HepG2 (cell line): Measurements from ENCODE around the gene SH2D3C. TPM values are rescaled to one million over a fixed set of nuclear protein-coding genes. Genes with fewer than 3 reads are reported as not detected.

ENCODE experiments used
- BCL3 ChIP-seq: sonication (generic); formaldehyde crosslinking; IDR thresholded peaks from 2 replicates; pipeline ENCODE4 v1.5.1; 2020; ENCODE audit warnings: mild to moderate bottlenecking, missing genetic modification reagents, moderate library complexity
- CEBPG ChIP-seq: IDR thresholded peaks from 2 replicates; pipeline ENCODE4 v1.6.1; 2016
- HBP1 ChIP-seq: IDR thresholded peaks from 2 replicates; pipeline ENCODE4 v1.6.1; 2016; ENCODE audit warnings: low read depth, control low read depth
- HNRNPK ChIP-seq: fragments of 200-400 bp; formaldehyde crosslinking; IDR thresholded peaks from 2 replicates; pipeline ENCODE4 v1.6.1; 2018; ENCODE audit warnings: low read length, low read depth, moderate library complexity, mild to moderate bottlenecking; ENCODE audit not compliant: poor library complexity, severe bottlenecking
- PHF5A ChIP-seq: IDR thresholded peaks from one replicate; pipeline ENCODE4 v1.6.1; 2018; ENCODE audit warnings: low read depth, missing genetic modification reagents; ENCODE audit not compliant: unreplicated experiment
- PREB ChIP-seq: sonication (generic); formaldehyde crosslinking; IDR thresholded peaks from 2 replicates; pipeline ENCODE4 v1.4.0; 2020; ENCODE audit warnings: missing genetic modification reagents
- TBP ChIP-seq: sonication (generic); formaldehyde crosslinking; IDR thresholded peaks from 2 replicates; pipeline ENCODE4 v1.5.0; 2020; ENCODE audit warnings: missing genetic modification reagents
- TEAD3 ChIP-seq: optimal IDR thresholded peaks from 2 replicates; pipeline ENCODE3; 2016; ENCODE audit warnings: borderline replicate concordance
- THAP9 ChIP-seq: sonication (generic); formaldehyde crosslinking; IDR thresholded peaks from 2 replicates; pipeline ENCODE4; 2020; ENCODE audit warnings: missing genetic modification reagents, mild to moderate bottlenecking, borderline replicate concordance
- THYN1 ChIP-seq: sonication (generic); formaldehyde crosslinking; IDR thresholded peaks from 2 replicates; pipeline ENCODE4 v1.8.1; 2023; ENCODE audit warnings: low read depth, mild to moderate bottlenecking, moderate library complexity, missing genetic modification reagents, borderline replicate concordance
- ZBTB43 ChIP-seq: sonication (generic); formaldehyde crosslinking; conservative IDR thresholded peaks from 2 replicates; pipeline ENCODE4 v1.4.0; 2020; ENCODE audit warnings: missing genetic modification reagents
- ZBTB7B ChIP-seq: sonication (generic); formaldehyde crosslinking; IDR thresholded peaks from 2 replicates; pipeline ENCODE4 v1.4.0; 2020; ENCODE audit warnings: missing genetic modification reagents
- ZNF687 ChIP-seq: sonication (generic); formaldehyde crosslinking; IDR thresholded peaks from 2 replicates; pipeline ENCODE4 v1.5.1; 2020; ENCODE audit warnings: mild to moderate bottlenecking, missing genetic modification reagents, moderate library complexity
- ZNF724P ChIP-seq: sonication (generic); formaldehyde crosslinking; IDR thresholded peaks from 2 replicates; pipeline ENCODE4 v1.8.0; 2022; ENCODE audit warnings: missing genetic modification reagents, borderline replicate concordance
- polyA plus RNA-seq, 8 experiments: library from polyadenylated mRNA; depleted of rRNA in 3 of 8; stranded (reverse) in 7 of 8; unstranded in 1 of 8; fragments of >200 nt; fragmentation: Illumina TruSeq in 4 of 8; extraction: Trizol in 4 of 8; gene quantifications; 2 replicates each; pipeline versions ENCODE4 v1.2.1 to v1.2.3, GENCODE V29; 2011 to 2016; ENCODE audit warnings: low read depth in 4 of 8, missing spikeins in 1 of 8, mixed read lengths in 1 of 8; ENCODE audit not compliant: insufficient read depth in 1 of 8
- total RNA-seq, 5 experiments: library from RNA; depleted of rRNA; stranded (reverse); fragments of >200 nt; fragmentation: Illumina TruSeq; extraction: Trizol; gene quantifications; 2 replicates each; pipeline ENCODE4 v1.2.3, GENCODE V29; 2016; ENCODE audit warnings: low read depth in 1 of 5

Gene SH2D3C
- total and polyA plus RNA-seq, 2 of the 13 experiments (the other 11 are each of a cell fraction or from before 2014, with no cell fraction given) = not detected

GRCh38 chr9:127785933-127786772 is 7.7 kb upstream of the SH2D3C start, which contains the start of gene CDK9 (continued):
- TF ChIP-seq THAP9 (CRISPR knock-in tag) (peak; percentile 51; the same call in 1 of the 2 replicates), HBP1 (CRISPR knock-in tag) (no peak), ZBTB7B (no peak), CEBPG (CRISPR knock-in tag) (no peak), BCL3 (CRISPR knock-in tag) (0 out of 2 replicates have a peak, but pooled peaks have one; percentile 25), PHF5A (CRISPR knock-in tag) (no peak), TEAD3 (CRISPR knock-in tag) (peak; percentile 10), ZBTB43 (CRISPR knock-in tag) (peak; percentile 52; the same call in 1 of the 2 replicates), ZNF724P (CRISPR knock-in tag) (no peak), HNRNPK (no peak), ZNF687 (CRISPR knock-in tag) (peak; percentile 70; the same call in 1 of the 2 replicates), TBP (no peak), THYN1 (no peak), PREB (CRISPR knock-in tag) (0 out of 2 replicates have a peak, but pooled peaks have one; percentile 60)
